HG03045 (cell line): ENCODE results near the gene OR6C4.
"Not testable (repeated sequence)": the region's sequence is repeated elsewhere in the genome, so short reads cannot be mapped to it uniquely, and the experiment has no call there.

Experiments used
- ATAC-seq: cut with Tn5 transposase; IDR thresholded peaks from one replicate; pipeline ENCODE4 v1.9.1; 2021; ENCODE audit warnings: mild to moderate bottlenecking, moderate library complexity; ENCODE audit not compliant: unreplicated experiment

Gene OR6C4

DNA sequence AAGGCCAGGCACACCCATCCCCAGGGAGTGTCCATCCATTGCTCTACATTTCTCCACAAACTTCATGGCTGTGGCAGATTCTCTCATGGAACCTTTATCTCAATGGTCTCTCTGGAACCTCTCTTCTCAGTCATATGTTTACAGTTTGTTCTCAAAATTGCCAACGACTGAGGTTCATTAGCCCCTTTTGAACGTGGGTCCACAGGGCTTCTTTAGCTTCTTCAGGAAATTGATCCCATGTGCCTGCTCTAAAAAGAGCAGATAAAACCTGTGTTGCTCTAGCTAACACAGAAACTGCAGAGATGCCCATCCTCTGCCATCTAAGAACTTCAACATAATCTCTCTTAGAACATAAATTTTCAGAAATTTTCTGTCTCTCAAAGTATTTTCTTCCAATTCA, at the start of gene OR6C4:
TSS of gene OR6C4 (plus strand) at position 301 of the 400 bp plus-strand sequence. CDS start 1,625 bp downstream, outside the sequence.
- no peak for ATAC-seq

GRCh38 chr12:55499810-55500252, 49.6 kb upstream of the OR6C4 start:
- ATAC-seq, result no peak

GRCh38 chr12:55501601-55502000, 47.8 kb upstream of the OR6C4 start:
- no peak for ATAC-seq

- ATAC-seq, result no peak
These were observed 33.7 kb upstream of the OR6C4 start for GRCh38 chr12:55515696-55516095.

GRCh38 chr12:55516391-55516790, 33.0 kb upstream of the OR6C4 start:
- no peak for ATAC-seq

DNA sequence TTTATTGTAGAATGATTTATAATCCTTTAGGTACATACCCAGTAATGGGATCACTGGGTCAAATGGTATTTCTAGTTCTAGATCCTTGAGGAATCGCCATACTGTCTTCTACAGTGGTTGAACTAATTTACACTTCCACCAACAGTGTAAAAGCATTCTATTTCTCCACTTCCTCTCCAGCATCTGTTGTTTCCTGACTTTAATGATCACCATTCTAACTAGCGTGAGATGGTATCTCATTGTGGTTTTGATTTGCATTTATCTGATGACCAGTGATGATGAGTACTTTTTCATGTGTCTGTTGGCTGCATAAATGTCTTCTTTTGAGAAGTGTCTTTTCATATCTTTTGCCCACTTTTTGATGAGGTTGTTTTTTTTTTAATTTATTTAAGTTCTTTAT, 1.2 kb upstream of the OR6C4 start:
- not testable (repeated sequence) for ATAC-seq

- no peak for ATAC-seq
These were observed 646 bp upstream of the OR6C4 start for GRCh38 chr12:55548756-55549155.

- ATAC-seq, result no peak
These were observed 4.9 kb downstream of the OR6C4 start for GRCh38 chr12:55554296-55554695.

GRCh38 chr12:55570060-55570459, 20.7 kb downstream of the OR6C4 start:
- not testable (repeated sequence) for ATAC-seq

- not testable (repeated sequence) for ATAC-seq
These were observed 21.3 kb downstream of the OR6C4 start for GRCh38 chr12:55570689-55571088.

- no peak for ATAC-seq
These were observed 22.8 kb downstream of the OR6C4 start, which contains the start of gene OR2AP1 for GRCh38 chr12:55572168-55572567. Gene OR2AP1 (plus strand): TSS chr12:55572468. CDS start chr12:55574415, 1,947 bp downstream.

GRCh38 chr12:55582066-55582465, 32.7 kb downstream of the OR6C4 start:
- ATAC-seq, result no peak

DNA sequence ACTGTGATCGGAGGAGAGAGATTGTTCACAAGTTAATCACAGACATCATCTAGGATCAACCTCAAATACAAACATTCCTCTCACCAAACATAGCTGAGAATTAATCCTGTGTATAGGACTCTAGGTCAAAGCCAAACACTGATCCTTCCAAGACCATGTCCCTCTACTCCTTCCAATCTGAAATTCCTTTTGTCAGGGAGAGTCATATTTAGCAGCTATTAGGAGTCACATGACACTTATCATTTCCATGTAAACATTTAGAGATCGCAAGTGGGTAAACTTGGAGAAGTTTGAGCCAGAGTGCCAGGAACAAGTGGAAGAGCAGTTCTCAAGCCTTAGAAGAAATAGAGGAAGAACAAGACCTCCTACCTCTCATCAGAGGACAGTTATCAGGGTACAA, 36.4 kb downstream of the OR6C4 start:
- ATAC-seq, result no peak

DNA sequence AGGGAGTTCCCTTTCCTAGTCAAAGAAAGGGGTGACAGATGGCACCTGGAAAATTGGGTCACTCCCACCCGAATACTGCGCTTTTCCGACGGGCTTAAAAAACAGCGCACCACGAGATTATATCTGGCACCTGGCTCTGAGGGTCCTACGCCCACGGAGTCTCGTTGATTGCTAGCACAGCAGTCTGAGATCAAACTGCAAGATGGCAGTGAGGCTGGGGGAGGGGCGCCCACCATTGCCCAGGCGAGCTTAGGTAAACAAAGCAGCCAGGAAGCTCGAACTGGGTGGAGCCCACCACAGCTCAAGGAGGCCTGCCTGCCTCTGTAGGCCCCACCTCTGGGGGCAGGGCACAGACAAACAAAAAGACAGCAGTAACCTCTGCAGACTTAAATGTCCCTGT, 40.8 kb downstream of the OR6C4 start:
- not testable (repeated sequence) for ATAC-seq
